ENCODE results near the gene PLXNA3. TPM values are rescaled to one million over a fixed set of nuclear protein-coding genes. Genes with fewer than 3 reads are reported as not detected.
A peak's percentile ranks its signal among the peaks of the same experiment; 100 is the strongest.

The PLXNA3 gene
- 1 to 10 TPM; 5.9 to 7.6 TPM for total RNA-seq

- DNase-seq: peak; percentile 41
- Mint-ChIP-seq H3K4me1 (ENCODE audit: low read depth) (peaks cover 12% of the 10 kb centered on the region), H3K27me3 (ENCODE audit: low read depth) (no peaks in the 10 kb centered on the region), H3K9me3 (no peaks in the 10 kb centered on the region), H3K36me3 (ENCODE audit: low read depth) (no peaks in the 10 kb centered on the region), H3K4me3 (peak within 1 kb of the TSS; percentile 91), H3K27ac (peak within 1 kb of the TSS; percentile 63)
- CTCF ChIA-PET: no interaction called here
- intact Hi-C loops (cut with micrococcal nuclease): loop anchor here (2.0 kb wide), 1 partner anchor 20 kb away; the partner anchor contains the start of gene LAGE3
Observed at GRCh38 chrX:154458116-154458953, at the start of gene PLXNA3. PLXNA3 (plus strand) TSS chrX:154458281; CDS start chrX:154460184, 1,903 bp downstream.

- CTCF ChIA-PET: interaction anchor here (2.8 kb wide), 1 partner anchor 10 kb away, joined by 17 read pairs; the partner anchor contains the start of gene RPL10
- H3K4me1 Mint-ChIP-seq (ENCODE audit: low read depth): peaks cover 13% of the 10 kb centered on the region
- no peaks in the 10 kb centered on the region for H3K9me3 Mint-ChIP-seq
- peak overlapping the region; percentile 67 for H3K4me3 Mint-ChIP-seq
- intact Hi-C loops (cut with micrococcal nuclease): no loop called here
- no peaks in the 10 kb centered on the region for H3K27me3 Mint-ChIP-seq (ENCODE audit: low read depth)
- no peak for DNase-seq
- H3K27ac Mint-ChIP-seq: peak overlapping the region; percentile 50
- peaks cover 4% of the 10 kb centered on the region for H3K36me3 Mint-ChIP-seq (ENCODE audit: low read depth)
Observed at GRCh38 chrX:154408659-154409221, 49.3 kb upstream of the PLXNA3 start.

GRCh38 chrX:154409222-154409871 lies 48.7 kb upstream of the PLXNA3 start, which contains the start of gene DNASE1L1:
DNASE1L1 (minus strand) TSS chrX:154409254; CDS start chrX:154405568, 3,686 bp downstream.
- Mint-ChIP-seq H3K36me3 (ENCODE audit: low read depth) (peaks cover 6% of the 10 kb centered on the region), H3K27me3 (ENCODE audit: low read depth) (no peaks in the 10 kb centered on the region), H3K4me3 (peak within 1 kb of the TSS; percentile 67), H3K9me3 (no peaks in the 10 kb centered on the region), H3K27ac (peak within 1 kb of the TSS; percentile 50), H3K4me1 (ENCODE audit: low read depth) (peaks cover 13% of the 10 kb centered on the region)
- CTCF ChIA-PET: interaction anchor here (0.6 to 2.8 kb wide), 4 partner anchors 11 to 127 kb away, joined by 3 to 17 read pairs (median 4); partner anchors contain the start of gene RPL10
- DNase-seq: peak; percentile 39
- intact Hi-C loops (cut with micrococcal nuclease): no loop called here

GRCh38 chrX:154411981-154412340 lies 46.1 kb upstream of the PLXNA3 start:
- peak overlapping the region; percentile 76 for H3K4me3 Mint-ChIP-seq
- no peaks in the 10 kb centered on the region for H3K27me3 Mint-ChIP-seq (ENCODE audit: low read depth)
- H3K4me1 Mint-ChIP-seq (ENCODE audit: low read depth): peaks cover 13% of the 10 kb centered on the region
- no peaks in the 10 kb centered on the region for H3K9me3 Mint-ChIP-seq
- peaks cover 8% of the 10 kb centered on the region for H3K36me3 Mint-ChIP-seq (ENCODE audit: low read depth)
- CTCF ChIA-PET: interaction anchor here (0.6 to 1.0 kb wide), 3 partner anchors 35 to 127 kb away, joined by 3 to 4 read pairs (median 3); no protein-coding TSS in a partner anchor
- peak; percentile 64 for DNase-seq
- H3K27ac Mint-ChIP-seq: peak overlapping the region; percentile 79
- intact Hi-C loops (cut with micrococcal nuclease): loop anchor here (1.0 kb wide), 3 partner anchors 14 to 66 kb away; partner anchors contain the start of genes ATP6AP1 and RPL10

DNA sequence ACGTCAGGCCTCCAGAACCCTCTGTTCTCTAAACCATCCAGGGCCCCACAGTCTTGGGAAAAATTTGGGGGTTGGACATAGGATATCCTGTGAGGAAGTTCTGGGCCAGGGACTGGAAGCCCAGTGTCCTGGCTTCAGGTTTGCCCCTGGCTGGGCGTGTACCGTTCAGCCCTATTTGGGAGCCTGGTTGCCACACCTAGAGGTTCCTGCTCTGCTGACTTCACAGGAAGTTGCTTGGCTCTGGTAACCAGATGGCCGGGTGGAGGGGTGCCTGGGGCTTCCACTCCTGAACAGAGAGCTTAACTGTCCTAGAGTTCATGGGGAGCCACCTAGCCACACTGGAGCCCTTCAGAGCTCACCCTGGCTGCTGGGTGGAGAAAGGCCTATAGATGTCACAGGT lies 45.6 kb upstream of the PLXNA3 start:
- Mint-ChIP-seq H3K4me1 (ENCODE audit: low read depth) (peaks cover 13% of the 10 kb centered on the region), H3K9me3 (no peaks in the 10 kb centered on the region), H3K27ac (peak overlapping the region; percentile 79), H3K36me3 (ENCODE audit: low read depth) (peaks cover 8% of the 10 kb centered on the region), H3K4me3 (peak overlapping the region; percentile 76), H3K27me3 (ENCODE audit: low read depth) (no peaks in the 10 kb centered on the region)
- CTCF ChIA-PET: interaction anchor here (0.7 to 1.0 kb wide), 2 partner anchors 37 to 126 kb away, joined by 3 read pairs; no protein-coding TSS in a partner anchor
- DNase-seq: peak; percentile 53
- intact Hi-C loops (cut with micrococcal nuclease): loop anchor here (1.0 kb wide), 1 partner anchor 66 kb away; no protein-coding TSS in a partner anchor

- peaks cover 8% of the 10 kb centered on the region for H3K36me3 Mint-ChIP-seq (ENCODE audit: low read depth)
- H3K27ac Mint-ChIP-seq: no peak overlapping the region
- CTCF ChIA-PET: no interaction called here
- no peaks in the 10 kb centered on the region for H3K27me3 Mint-ChIP-seq (ENCODE audit: low read depth)
- H3K9me3 Mint-ChIP-seq: no peaks in the 10 kb centered on the region
- no peak overlapping the region for H3K4me3 Mint-ChIP-seq
- intact Hi-C loops (cut with micrococcal nuclease): no loop called here
- DNase-seq: no peak
- H3K4me1 Mint-ChIP-seq (ENCODE audit: low read depth): peaks cover 13% of the 10 kb centered on the region
Observed at GRCh38 chrX:154413142-154413541, 44.9 kb upstream of the PLXNA3 start.

DNA sequence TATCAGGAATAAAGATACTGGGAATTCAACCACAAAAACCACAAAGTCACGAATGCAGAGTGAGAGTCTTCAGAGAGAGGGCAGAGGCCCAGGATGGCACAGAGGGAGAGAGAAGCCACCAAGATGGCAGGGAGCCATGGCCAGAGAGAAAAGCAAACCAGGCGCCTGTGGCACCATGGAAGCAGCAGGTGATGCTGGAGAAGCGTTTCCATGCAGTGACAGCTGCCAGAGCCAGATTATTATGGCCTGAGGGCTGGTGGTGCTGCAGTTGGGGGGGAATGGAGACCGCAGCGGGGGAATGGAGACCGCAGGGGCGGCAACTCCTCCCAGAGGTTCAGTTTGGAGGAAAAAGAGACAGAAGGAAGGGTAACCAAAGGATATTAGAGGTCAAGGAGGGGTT lies 40.9 kb upstream of the PLXNA3 start:
- Mint-ChIP-seq H3K4me3 (no peak overlapping the region), H3K27ac (no peak overlapping the region), H3K27me3 (ENCODE audit: low read depth) (no peaks in the 10 kb centered on the region), H3K36me3 (ENCODE audit: low read depth) (peaks cover 10% of the 10 kb centered on the region), H3K4me1 (ENCODE audit: low read depth) (peaks cover 9% of the 10 kb centered on the region), H3K9me3 (no peaks in the 10 kb centered on the region)
- no peak for DNase-seq
- intact Hi-C loops (cut with micrococcal nuclease): no loop called here
- CTCF ChIA-PET: no interaction called here

- intact Hi-C loops (cut with micrococcal nuclease): no loop called here
- H3K4me1 Mint-ChIP-seq (ENCODE audit: low read depth): peaks cover 4% of the 10 kb centered on the region
- H3K4me3 Mint-ChIP-seq: no peak overlapping the region
- no peaks in the 10 kb centered on the region for H3K27me3 Mint-ChIP-seq (ENCODE audit: low read depth)
- CTCF ChIA-PET: no interaction called here
- peaks cover 4% of the 10 kb centered on the region for H3K36me3 Mint-ChIP-seq (ENCODE audit: low read depth)
- no peaks in the 10 kb centered on the region for H3K9me3 Mint-ChIP-seq
- DNase-seq: no peak
- H3K27ac Mint-ChIP-seq: no peak overlapping the region
Observed at GRCh38 chrX:154419189-154419588, 38.9 kb upstream of the PLXNA3 start.

- H3K36me3 Mint-ChIP-seq (ENCODE audit: low read depth): peaks cover 4% of the 10 kb centered on the region
- H3K27ac Mint-ChIP-seq: no peak overlapping the region
- peaks cover 4% of the 10 kb centered on the region for H3K4me1 Mint-ChIP-seq (ENCODE audit: low read depth)
- H3K4me3 Mint-ChIP-seq: no peak overlapping the region
- intact Hi-C loops (cut with micrococcal nuclease): no loop called here
- H3K27me3 Mint-ChIP-seq (ENCODE audit: low read depth): no peaks in the 10 kb centered on the region
- CTCF ChIA-PET: no interaction called here
- DNase-seq: no peak
- no peaks in the 10 kb centered on the region for H3K9me3 Mint-ChIP-seq
Observed at GRCh38 chrX:154419688-154420401, 38.2 kb upstream of the PLXNA3 start.

DNA sequence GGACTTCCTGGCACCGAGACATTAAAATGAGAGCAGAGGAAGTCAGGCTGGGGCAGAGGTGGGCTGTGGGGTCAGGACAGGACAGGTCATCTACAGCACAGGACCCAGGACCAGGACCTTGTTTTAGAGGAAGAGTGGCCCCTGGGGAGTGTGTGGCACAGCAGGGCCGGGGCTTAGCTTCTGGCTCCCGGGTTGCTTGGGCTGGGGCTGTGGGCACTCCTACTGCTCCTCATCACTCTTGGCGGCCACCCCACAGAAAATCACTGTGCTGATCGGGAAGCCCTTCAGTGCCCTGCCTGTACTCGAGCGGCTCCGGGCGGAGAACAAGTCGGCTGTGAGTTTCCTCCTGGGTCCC lies 37.7 kb upstream of the PLXNA3 start:
- intact Hi-C loops (cut with micrococcal nuclease): no loop called here
- Mint-ChIP-seq H3K27me3 (ENCODE audit: low read depth) (no peaks in the 10 kb centered on the region), H3K4me3 (no peak overlapping the region), H3K27ac (no peak overlapping the region), H3K4me1 (ENCODE audit: low read depth) (peaks cover 4% of the 10 kb centered on the region), H3K36me3 (ENCODE audit: low read depth) (peaks cover 1% of the 10 kb centered on the region), H3K9me3 (no peaks in the 10 kb centered on the region)
- DNase-seq: no peak
- CTCF ChIA-PET: no interaction called here

- CTCF ChIA-PET: no interaction called here
- H3K27me3 Mint-ChIP-seq (ENCODE audit: low read depth): no peaks in the 10 kb centered on the region
- no peaks in the 10 kb centered on the region for H3K36me3 Mint-ChIP-seq (ENCODE audit: low read depth)
- H3K4me3 Mint-ChIP-seq: peak overlapping the region; percentile 74
- peaks cover 24% of the 10 kb centered on the region for H3K4me1 Mint-ChIP-seq (ENCODE audit: low read depth)
- intact Hi-C loops (cut with micrococcal nuclease): no loop called here
- H3K9me3 Mint-ChIP-seq: no peaks in the 10 kb centered on the region
- H3K27ac Mint-ChIP-seq: no peak overlapping the region
- no peak for DNase-seq
Observed at GRCh38 chrX:154426916-154427770, 30.9 kb upstream of the PLXNA3 start.
